Measurements from ENCODE around the gene IWS1.
"Not testable (repeated sequence)": the region's sequence is repeated elsewhere in the genome, so short reads cannot be mapped to it uniquely, and the experiment has no call there.

The IWS1 gene

DNA sequence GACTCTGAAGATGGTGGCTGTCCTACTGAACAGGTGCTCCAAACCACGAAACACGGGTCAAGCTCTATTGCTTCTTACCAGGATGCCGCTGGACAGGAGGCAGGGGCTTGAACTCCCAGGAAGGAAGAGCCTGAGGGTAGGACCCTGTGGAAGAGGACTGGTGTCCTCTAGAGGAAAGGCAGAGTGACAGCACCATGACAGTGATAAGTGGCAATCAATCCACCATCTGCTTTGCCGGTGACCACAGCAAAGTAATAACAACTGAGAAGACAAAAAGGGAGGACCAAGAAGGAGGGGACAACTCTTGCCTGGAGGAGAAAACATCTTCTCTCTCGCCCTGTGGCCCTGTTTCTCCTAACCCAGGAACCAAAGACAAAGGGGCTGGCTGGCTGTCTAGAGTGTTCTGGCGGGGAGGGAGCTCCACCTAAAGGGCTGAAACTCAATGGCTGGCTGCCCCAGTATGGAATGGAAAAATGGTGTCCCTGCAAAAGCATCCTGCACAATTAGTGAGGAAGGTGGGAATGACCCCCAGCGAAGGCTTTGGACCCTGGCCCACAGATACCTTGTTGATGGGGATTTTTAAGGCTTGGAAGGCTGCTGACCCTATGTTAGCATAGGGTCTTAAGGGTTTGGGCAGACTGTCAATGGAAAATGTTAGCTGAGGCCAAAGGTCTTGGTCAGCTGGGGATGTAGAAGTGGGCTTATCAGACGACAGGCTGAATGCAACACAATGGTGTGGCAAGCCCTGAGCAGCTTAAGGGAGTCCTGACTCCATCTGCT, 72.7 kb downstream of the IWS1 start:
- no peak for FAIRE-seq

DNA sequence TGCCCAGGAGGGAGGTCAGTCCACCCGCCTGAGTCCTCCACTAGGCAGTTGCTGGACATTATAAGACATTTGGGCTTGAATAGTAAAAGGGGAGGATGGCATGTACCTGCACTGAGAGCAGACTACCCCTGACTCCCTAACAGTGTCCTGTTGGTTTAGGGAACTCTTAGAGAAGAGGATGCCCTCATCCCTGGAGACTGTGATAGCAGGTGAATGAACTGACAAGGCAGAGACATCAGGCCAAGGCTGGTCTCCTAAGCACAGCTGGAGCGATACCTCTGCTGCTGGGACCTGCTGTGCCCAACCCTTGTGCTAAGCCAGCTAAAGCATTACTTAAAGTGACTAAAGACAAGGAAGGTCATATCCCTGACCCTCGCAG, 73.3 kb downstream of the IWS1 start:
- FAIRE-seq = no peak

DNA sequence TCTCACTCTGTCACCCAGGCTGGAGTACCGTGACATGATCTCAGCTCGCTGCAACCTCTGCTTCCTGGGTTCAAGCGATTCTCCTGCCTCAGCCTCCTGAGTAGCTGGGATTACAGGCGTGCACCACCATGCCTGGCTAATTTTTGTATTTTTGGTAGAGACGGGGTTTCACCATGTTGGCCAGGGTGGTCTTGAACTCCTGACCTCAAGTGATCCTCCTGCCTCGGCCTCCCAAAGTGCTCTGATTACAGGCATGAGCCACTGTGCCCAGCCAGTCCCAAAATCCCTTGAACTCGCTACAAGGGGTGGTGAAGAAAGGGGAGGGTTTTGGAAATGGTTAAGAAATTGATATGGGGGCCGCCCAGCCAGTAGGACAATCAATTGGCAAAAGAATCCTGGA, 73.9 kb downstream of the IWS1 start:
- not testable (repeated sequence) for FAIRE-seq

DNA sequence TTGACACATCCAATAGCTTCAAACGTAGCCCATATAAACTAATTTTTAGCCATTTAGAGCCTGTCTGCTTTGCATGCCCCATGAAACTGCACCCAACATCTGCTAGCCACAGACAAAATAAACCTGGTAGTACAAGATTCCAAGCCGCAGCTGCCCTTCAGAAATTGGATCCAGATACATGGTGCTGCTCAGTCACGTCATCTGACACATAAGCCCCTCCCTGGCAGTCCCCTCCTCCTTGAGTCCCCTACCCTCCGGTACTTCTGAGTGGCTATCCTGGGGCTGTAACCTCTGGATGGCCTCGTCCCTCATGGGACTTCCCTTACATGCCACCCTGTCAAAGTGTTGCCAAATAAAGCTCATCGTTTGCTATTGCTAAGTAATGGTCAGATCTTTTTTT, 74.3 kb downstream of the IWS1 start:
- no peak for FAIRE-seq

DNA sequence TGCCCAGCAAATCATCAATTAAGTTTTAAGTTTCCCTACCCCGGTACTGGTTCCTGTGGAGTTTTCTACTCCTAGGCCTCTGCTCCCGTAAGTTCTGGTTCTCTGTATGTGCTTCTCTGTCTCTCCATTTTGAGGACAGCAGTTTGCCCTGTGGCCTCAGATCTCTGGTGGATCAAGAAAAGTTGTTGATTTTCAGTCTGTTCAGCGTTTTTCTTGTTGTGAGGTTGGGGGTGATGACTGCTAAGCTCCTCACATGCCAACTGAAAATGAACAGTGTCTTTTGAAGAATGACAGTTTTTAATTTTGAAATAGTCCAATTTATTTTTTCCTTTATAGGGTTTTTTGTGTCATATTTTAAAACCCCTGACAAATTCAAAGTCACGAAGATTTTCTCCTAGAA, 76.4 kb downstream of the IWS1 start:
- FAIRE-seq = no peak

DNA sequence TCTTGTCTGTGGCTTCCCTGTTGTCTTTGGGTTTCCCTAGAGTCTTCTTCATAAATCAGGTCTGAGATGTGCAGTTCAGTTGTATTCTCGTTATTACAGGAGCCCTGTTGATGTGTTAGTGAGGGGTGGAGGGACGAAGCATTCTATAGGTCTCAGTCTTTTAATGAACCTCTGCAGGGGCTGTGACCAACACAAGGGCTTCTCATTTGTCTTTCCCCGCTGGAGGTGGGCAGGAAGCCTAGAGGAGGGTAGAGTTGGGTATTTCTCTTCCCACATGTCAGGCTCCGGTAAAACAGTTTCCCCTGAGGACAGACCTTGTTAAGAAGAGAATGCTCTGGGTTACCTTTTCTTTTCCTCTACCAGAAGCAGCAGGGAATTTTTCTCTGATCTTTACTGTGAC, 76.9 kb downstream of the IWS1 start:
- no peak for FAIRE-seq

DNA sequence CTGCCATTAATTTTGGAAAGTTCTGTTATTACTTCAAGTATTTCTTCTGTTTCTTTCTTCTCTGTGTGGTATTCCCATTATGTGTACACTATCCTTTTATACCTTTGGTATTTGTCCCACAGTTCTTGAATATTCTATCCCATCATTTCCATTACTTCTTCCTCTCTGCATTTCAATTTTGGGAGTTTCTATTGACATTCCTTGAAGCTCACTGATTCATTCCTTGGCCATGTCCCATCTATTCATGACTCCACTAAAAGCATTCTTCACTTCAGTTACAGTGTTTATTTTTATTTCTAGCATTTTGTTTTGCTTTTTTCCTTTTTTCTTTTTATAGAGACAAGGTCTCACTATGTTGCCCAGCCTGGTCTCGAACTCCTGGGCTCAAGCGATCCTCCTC, 77.8 kb downstream of the IWS1 start:
- no peak for FAIRE-seq

DNA sequence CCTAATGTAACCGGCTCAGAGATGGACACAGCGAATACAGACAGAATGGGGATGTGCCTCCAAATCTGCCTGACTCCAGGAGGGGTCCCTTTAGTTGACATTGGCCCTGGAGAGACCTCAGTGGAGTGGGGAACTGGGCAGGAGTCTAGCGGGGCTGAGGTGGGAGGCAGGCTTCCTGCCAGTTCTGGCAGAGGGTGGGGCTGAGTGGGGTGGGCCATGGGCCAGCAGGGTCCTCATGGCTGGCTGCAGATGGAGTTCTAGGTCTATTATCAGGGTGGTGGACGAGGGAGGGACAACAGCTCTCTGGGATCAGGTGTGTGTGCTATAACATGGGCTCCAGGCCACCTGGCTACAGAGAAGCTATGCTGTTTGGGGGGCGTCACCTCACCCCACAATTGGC, 86.9 kb downstream of the IWS1 start:
- FAIRE-seq = no peak

DNA sequence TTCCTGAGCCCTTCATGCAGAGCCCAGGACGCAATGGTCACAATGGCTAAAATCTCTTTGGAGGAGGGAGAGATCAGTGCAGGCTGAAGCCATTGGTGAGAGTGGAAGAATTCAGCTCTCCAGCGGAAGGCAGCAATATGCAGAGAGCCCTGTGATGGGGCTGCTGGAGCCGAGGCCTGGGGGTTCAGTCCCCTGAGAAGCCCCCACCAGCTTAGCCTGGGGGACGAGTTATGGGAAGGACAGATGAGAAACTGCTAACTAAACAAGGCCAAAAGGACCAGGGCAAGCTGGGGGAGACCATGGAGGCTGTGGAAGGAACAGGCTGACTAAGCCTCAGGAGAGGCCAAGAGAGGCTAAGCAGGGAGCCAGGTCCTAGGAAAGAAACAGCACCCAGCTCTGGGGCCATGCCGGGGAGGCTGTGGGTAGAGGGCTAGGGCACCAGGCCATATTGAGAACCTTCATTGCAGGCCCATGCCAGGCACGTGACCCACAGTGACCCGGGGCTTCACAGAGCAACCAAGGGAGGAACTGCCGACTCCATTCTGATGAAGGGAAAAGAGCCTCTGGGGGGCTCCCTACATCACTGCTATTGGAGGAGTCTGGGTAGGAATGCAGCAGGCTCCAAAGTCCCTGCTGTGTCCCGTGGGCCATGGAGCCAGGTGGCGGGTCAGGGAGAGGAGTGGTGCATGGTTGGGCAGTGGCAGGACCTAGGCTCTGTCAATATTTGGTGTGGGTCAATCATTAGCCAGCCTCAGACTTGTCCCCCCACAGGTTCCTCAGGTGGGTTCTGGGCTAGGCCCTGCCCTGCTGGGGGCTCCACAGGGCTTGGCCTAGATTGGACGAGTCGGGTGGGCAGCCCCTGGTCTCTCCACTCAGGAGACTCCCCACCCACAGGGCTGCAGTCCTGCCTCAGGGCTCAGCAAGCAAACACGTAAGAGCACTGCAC, 88.2 kb downstream of the IWS1 start:
- no peak for FAIRE-seq

DNA sequence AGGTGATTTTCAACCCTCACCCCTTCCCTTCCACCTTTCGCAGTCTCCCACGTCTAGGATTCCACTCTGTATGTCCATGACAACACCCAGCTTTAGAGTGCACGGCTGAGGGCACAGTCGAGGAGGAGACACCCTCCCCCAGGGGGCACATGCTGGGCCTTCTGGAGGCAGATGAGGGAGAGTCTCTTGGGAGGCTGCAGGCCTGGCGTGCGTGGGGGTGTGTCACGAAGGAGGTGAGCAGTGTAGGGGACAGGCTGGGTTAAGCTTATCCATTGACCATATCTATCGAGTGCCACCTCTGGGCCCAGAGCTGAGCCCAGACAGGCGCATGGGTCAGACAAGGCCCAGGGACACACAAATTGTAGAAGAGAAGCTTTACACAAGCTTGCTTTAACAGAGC, 89.2 kb downstream of the IWS1 start:
- no peak for FAIRE-seq

DNA sequence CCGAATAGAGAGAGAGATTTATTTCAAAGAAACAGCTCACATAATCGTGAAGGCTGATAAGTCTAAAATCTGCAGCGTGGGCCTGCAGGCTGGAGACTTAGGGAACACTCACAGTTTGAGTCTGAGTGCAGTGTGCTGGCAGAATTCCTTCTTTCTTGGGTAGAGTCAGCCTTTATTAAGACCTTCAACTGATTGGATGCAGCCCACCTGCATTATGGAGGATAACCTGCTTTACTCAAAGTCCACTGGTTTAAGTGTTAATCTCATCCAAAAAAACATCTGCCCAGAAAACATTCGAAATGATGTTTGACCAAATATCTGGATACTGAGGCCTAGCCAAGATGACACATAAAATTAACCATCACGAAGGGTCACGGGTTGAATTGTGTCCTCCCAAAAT, 91.8 kb downstream of the IWS1 start:
- no peak for FAIRE-seq

DNA sequence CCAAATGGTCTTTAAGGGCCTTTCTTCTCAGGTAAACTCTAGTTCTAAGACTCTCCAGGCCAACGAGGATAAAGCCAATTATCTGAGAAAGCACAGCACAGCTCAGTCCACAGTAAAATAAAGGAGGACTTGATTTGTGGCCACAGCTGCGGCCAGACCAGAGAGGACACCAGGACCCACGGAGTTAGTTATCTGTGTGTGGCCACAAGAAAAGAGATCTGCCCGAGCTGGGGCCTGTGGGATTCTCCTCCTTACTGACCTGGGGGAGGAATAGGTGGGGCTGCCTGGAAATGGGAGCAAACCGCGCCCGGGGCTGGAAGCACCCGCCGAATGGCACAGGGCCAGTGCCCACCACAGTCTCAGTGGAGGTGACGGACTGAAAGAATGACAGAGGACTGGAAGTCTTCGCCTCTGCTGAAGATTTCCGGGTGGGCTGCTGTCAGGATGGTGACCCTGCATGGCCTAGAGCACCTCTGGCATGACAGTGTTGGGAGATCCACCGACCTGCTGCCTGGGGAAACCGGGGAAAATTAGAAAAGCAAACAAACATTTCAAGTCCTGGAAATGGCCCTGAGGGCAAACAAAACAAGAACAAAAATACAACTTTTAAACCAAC, 94.8 kb downstream of the IWS1 start:
- FAIRE-seq = no peak
